DMS153 (cell line): ENCODE data around the gene ATIC.

ENCODE experiments used
- DNase-seq: peaks from one replicate; lab custom pipeline; 2025; lab: John Stamatoyannopoulos, UW

ATIC gene

DNA sequence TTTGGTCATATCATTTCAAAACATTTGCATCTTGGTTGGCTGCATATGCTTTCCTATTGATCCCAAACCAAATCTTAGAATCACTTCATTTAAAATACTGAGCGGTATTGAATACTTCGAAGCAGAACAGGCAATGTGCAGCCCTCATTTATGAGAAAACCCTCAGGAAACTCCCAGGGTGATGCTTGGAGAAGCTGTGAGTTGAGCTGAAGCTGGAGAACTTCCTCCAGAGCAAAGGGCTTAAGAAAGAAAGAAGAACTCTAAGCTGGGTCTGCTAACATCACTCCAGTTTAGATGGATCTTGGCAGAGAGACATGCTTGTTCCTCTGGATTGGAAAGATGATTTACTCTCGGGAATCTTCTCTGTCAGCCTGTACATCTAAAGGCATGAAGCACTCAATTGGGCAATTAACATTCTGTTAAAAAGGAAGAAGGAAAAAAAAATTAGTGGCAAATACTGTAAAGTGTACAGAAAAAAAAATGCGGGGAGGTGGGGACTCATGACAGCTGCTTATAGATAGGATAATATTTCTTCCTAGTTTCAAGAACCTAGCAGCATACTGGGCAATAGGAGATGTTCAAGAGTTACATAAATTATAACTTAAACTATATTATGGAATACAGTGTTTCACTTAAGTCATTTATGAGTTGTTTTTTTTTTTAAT is 49.5 kb downstream of the ATIC start:
- no peak for DNase-seq

DNA sequence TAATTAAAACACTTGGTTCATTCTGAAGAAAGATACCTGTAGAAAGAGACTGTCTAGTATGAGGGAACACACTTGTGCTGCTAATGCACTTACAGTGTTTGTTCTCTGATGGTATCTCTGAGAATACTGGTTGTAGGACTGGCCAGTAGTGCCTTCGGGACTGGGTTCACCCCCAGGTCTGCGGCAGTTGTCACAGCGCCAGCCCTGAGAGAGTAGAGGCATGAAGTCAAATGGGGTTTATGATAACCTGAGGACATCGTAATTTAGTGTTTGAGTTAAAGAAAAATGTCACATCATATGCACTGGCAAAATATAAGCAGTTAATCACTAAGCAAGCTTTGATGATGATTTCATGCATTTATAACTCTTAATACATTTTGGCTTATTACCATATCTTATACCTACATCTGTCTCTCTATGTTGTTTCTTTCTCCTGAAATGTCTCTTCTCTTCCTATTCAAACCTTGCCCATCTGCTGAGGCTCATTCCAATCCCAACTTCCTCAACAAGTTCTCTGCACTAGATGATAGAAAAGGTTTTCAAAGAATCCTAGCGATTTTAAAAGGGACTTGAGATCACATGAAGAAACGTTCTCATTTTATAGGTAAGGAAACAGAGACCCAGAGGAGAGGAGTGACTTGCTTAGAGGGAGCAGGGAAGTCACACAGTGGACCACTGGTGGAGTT is 50.2 kb downstream of the ATIC start:
- no peak for DNase-seq

DNA sequence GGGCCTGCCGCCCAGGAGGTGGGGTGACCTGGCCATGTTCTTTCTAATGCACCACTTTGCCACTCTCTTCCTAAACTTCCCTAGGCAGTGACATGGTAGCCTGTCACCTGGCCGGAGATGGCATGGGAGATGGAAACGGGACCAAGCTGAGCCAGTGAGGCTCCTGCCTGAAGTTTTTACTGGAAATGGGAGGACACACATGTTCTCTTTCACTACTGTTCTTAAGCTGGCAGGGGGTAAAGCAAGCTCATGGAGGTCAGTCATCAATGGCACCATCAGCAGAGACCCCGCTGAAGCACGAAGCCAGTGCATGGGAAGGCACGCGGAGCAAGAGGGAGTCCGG is 50.7 kb downstream of the ATIC start:
- no peak for DNase-seq

DNA sequence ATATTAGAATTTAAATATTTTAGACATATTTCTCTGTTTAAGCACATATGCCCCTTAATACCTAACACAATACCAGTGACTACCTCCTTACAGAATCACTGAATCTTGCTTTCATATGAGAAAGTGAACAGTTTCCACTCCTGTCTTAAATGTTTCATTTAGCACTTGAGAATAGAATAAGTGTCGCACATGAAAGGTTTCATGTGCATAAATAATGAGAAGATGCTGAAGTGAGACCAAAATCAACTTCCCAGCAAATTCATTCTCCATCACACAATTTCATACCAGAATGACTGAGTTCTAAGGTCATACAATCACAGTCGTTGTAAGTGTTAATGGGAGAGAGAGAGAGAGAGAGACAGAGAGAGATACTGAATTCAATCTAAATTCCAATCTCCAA is 51.2 kb downstream of the ATIC start:
- no peak for DNase-seq

DNA sequence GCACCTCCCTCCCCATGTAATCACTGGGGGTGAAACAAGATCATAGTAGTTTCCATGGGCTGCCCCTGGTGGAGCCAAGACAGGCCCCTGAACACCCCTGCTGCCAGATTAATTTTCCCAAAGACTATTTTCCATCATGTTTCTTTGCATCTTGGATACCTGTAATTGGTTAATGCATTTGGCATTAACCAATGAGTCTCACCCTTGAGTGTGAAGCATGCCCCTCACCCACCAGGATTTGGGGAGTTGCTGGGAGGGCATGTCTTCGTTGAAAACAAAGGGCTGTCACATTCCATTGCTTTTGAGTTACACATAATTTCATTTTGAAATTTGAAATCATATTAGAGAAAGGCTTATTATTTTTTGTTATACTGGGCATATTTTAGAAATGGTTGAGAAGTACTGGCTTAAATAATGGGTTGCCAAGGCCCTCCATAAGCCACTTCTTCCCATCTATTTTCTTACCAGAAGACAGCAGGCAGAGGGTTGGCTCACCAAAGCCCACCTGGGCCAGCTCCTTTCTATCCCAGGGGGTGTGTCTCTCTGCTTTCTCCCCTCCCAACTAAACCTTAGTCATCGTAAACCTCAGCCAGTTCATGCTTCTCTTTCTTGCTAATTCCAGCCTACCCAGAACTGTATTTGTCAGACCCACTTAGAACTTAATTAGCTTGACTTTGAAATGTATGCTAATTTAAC is 51.8 kb downstream of the ATIC start:
- no peak for DNase-seq

DNA sequence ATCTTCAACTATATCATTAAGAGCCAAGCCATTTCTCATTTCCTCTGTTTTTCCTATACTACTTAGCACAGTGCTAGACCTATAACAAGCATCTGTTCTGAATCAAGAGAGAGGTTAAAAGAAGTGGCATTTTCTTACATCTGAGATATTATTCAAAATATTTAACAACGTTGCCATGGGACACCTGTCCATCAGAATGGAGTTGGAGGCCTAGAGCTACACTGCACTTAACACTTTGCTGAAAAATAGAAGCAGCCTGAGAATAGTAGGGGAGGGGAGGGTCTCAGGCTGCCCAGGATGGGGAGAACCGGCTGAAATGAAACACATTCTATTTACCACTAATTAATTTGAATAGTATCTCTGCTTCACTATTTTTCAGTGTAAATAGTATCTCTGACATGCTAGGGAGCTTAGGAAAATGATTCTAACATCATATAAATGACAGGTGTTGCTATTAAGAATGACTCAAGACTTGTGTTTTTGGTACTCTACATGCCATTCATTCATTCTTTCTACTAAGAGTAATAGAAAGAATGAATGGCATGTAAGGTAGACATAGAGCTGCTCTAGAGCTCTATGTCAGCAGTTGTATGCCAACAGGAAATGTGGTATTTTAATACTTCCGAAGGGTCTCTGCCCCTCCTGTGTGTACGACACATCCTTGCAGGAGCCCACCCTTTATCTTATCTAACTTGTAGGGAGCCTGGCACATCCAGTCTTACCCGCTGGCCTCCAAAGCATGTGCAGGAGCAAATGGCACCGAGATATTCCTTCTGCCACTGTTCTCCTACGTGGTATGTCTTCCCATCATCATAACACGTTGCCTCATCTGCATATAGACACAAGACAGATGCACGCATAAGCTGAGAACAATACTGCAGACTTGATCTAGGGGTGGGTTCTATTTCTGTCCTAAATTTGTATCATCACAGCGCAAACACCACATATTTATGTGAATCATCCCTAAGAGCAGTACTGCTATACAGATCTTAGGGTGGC is 52.6 kb downstream of the ATIC start:
- no peak for DNase-seq

DNA sequence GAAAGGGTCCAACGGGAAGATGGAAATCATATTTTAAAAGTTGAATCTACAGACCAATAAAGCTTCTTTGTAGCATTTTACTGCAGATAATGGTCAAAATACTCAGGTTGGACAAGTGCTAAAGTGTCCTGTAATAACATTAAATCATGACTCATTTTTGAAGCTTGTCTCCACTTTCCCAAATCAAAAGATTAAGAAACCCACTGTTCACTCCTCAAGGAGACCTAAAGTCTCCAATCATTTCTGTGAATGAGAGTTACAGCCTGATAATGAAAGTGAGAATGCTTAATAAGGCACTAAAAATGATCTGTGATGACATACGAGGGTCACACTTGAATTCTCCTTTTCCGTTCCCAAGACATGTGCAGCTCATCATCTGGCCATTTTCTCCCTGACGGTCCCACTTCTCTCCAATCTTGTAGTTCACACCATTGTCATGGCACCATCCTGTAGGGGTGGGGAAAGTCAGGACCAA is 53.4 kb downstream of the ATIC start:
- no peak for DNase-seq

DNA sequence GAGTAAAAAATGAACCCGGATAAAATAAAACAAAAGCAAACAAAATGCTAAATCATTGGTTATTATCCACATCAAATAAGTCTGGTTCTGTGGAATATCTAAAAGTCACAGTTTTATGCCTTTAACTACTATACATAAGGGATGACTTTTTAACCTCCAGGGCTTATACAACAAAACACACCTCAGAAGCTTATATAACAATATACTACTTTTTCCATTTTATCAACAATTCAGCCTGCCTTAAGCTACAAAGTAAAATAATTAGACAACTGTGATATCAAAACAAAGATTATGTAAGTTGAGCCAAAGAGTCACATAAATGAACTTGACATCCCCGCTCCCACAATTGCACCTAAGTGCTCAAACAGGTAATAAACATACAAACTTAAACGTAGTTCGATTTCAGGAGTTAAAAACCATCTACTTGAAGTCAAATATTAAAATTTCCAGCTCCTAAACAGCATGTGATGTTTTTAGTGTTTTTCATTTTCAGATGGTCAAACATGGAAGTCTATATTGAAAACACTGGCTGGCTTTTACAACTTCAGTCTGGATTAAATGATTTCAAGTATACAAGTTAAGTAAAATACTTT is 54.7 kb downstream of the ATIC start:
- DNase-seq: no peak

DNA sequence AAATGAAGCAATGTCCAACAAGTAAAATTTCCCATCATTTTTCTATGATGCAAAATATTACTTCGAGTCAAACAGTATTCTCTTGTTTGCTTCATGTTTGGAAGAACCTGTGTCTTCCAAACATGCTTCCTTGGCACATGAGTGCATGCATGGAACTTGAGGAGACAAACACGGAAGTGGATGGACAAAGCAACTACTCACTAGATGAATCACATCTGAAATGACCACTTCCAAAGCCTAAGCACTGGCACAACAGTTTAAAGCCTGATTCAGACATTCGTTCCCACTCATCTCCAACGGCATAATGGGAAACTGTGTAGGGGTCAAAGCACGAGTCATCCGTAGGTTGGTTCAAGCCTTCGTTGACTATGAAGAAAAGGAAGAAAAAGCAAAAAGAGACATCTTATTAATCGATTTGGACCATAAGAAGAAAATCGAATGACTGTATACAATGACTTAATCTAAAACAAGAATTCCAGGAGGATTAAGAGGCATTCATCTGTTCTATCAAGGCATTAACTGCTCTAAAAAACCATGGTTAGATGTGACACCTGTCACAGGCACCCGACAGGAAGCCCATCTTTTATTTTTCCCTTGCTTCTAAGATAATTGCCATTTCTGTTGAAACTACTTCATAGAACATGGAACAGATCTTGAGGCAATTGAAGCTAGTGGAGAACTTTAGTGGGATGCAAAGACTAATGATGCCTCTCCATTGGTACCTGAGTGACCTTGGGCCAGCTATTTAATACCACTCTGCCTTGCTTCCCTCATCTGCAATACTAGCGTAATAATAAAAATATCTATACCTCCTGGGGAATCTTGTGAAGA is 56.0 kb downstream of the ATIC start:
- DNase-seq: no peak

DNA sequence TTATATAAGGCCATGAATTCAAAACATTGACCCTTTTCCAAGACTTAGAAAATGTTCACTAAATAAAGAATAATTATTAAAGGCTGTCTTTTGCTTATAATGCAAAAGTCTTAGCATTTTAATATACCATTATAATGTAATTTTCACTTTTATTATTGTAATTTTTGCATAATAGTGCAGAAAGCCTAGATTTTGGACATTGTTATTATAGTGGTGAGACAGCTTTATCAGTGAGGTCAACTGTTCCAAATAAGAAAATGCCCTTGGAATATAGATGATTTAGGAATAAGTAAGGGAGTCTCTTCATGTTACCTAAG is 56.6 kb downstream of the ATIC start:
- DNase-seq: no peak

DNA sequence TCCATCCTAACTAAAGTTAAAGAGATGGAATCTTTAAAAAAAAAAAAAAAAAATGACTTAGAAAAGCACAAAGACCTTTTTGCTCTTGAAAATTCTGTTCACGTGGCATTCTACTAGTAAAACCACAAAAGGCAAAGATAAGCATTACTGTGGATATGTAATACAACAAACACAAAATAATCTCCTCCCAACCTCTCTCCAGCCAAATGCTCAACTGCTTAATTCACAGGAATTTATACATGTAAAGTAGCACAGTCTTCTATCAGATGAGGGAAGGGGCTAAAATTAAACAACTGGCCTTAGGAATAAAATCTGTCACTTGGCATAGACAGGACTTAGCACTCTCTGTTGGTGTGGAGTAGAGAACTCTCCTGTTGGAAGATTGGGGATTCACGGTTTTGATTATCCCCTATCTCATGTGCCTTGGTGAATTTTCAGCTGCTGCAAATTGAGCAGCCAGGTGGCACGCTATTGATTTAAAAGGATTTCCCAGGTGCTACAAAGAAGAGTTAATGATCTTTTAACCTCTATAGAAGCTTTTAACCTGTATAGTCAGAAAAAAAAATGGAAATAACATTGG is 57.4 kb downstream of the ATIC start:
- DNase-seq: no peak

DNA sequence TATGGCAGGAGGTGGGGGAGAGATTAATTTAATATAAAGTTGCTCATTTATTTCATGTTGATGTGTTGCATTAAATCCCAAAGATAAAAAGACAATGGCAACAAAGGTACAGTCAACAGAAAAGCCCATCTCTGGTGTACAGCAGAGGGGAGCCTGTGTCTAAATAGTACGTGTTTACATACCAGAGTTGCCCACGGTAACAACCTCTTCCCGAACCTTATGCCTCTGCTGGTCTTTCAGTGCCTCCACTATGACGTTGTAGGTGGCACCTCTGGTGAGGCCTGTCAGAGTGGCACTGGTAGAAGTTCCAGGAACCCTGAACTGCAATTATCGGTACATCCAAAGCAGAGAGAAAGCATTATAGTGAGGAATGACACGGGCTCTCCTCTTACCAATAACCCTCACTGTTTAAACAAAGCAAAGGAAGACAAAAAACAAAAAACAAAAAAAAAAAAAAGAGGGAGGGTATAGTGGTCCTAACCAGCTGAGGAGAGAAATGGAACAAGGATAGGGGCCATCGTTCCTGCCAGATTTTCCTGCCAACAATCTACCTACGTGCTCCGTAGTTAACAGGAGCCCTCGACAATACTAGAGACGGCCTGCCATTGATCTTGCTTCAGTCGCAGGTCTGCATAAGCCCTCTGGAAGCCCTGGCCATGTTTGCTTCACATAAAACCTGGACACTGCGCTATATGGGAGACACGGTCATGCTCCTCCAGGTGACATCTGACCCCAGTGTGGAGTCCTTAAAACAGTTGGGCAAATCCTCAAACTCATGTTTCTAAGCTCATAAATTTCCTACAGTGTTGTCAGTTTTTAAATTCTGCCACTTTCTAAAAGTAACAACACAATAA is 58.5 kb downstream of the ATIC start:
- DNase-seq: no peak

DNA sequence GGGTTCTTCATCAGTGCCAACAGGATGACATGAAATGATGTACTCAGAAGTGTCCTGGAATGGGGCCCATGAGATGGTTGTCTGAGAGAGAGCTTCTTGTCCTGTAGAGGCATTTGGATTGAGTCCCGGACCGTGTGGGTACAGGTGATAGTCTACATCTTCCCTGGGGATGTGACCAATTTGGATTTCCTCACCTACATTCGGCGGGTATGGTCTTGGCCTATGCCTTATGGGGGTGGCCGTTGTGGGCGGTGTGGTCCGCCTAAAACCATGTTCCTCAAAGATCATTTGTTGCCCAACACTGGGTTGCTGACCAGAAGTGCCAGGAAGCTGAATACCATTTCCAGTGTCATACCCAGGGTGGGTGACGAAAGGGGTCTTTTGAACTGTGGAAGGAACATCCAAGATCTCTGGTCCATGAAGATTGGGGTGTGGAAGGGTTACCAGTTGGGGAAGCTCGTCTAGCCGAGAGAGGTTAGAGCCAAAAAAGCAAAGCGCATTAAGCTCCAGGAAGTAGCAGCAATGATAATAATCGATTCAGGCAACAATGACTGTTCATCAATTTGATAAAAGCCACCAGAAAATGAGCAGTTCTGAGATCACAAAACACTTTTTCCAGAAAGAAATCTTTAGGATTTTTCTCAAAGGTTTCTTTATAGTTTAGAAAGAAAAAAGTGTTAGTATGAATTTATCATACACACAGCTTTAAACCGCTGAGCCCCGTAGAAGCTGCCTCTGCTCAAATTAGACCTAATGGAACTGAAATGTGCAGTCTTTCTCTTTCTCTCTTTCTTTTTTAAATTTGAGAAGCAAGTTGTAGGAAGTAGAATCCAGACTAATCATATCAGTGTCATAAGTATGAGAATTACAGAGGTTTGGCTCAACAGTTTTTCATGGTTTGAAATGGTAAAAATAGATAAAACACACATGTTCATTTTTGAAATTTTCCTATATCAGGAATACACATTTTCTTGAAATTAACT is 60.3 kb downstream of the ATIC start:
- no peak for DNase-seq

DNA sequence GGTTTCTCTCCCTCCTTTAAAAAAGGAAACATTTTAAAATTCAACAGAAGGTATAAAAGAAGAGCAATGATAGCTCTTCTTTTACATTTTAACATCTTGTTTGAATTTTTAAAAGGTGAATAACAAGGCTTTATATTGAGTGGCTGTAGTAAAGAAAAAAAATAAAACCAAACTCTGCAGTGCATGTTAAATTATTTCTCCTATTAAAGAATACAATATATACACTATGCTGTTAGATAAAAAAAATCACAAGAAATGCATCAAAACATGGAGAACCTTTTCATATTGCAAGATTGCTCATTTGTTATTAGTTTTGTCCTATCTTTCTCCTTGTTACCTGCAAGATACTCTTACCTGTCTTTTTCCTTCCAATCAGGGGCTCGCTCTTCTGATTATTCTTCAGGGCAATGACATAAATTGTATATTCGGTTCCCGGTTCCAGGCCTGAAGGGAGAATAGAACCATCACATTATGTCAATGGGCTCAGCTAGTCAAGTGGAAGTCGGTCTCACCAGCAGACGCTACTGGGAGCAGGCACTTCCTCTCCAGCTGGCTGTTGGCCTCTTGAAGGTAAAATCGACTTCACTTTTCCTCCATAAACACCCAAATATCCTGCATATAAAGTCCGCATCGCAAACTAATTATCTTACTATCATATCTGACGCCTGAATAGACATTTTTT is 61.2 kb downstream of the ATIC start:
- no peak for DNase-seq

DNA sequence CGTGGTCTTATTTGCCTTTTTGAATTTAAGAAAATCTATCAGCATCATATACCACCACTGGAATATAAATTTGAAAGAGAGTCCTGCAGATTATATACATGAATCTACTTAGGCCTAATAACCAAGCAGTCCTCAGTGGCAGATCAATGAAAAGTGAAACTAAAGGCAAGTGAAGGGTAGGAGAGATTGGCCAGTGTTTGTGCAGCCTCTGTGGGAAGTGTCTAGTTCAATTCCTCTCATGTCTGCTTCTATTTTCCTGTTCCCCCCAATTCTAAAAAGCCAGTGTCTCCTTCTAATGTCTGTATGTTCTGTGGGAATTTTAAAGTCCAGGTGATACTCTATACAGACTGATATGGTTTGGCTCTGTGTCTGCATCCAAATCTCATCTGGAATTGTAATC is 62.1 kb downstream of the ATIC start:
- no peak for DNase-seq

DNA sequence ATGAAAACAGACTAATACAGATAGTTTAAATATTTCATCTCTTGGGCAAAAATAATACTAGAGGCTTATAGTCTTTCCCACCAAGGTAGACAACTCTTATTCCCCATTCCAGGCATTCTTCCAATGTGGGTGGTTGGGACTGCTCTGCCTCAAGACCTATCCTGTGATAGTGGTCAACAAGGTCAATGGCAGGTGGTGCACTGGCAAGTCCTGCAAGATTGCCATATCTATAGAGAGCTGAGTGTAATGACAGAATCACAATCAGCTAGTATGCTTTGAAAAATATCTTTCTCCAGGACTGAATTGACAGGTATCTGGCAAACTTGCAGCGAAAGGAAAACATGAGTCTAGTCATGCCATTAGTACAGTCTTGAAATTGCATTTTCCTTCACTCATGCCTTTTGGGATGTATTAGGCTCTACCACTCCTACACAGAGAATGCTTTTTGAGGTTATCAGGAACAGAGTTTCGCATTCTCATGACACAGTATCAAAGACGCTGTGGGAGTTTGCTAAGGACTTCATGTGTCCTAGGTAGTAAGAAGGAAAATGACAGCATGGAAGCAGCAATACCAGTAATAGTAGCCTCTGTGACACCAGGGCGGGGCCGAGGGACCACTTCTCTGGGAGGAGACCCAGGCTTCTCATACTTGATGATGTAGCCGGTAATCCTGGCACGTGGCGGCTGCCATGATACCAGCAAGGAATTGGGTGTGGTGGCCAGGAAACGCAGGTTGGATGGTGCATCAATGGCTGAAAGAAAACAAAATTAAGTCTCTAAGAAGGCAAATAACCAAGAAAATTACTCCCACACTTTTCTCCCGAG is 63.0 kb downstream of the ATIC start:
- no peak for DNase-seq

DNA sequence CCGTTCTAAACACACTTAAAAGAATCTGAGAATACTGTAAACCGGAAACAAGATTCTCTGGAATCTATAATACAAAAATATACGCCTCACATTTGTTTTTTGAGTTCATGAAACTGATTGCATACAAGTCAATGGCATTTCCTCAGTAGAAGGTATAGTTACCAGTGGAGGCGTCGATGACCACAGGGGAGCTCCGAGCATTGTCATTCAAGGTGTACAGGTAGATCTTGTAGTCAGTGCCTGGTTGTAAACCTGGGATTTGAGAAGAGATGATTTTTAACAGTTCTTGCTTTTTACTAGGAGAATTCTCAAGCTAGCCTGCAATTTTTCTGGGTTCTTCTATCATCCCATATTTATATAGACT is 63.6 kb downstream of the ATIC start:
- DNase-seq: no peak
